ENCODE results near the gene NFS1.

Gene NFS1

GRCh38 chr20:35669221-35669620, 29.9 kb downstream of the NFS1 start:
- no peak for FAIRE-seq

- no peak for FAIRE-seq
These were observed 33.2 kb downstream of the NFS1 start for GRCh38 chr20:35665949-35666288.

- peak; percentile 16 for FAIRE-seq
These were observed 34.5 kb downstream of the NFS1 start, which contains the start of the genes CPNE1 and RBM12 for GRCh38 chr20:35664466-35665206. Gene CPNE1, minus strand, starts transcription at chr20:35664900. Its CDS starts 31,977 bp downstream, at chr20:35632923. Gene RBM12, minus strand, starts transcription at chr20:35664900. Its CDS starts 9,578 bp downstream, at chr20:35655322.

- no peak for FAIRE-seq
These were observed 35.4 kb downstream of the NFS1 start for GRCh38 chr20:35663516-35664465.

- no peak for FAIRE-seq
These were observed 36.6 kb downstream of the NFS1 start for GRCh38 chr20:35662551-35662950.

- no peak for FAIRE-seq
These were observed 37.2 kb downstream of the NFS1 start for GRCh38 chr20:35661908-35662307.

- FAIRE-seq = no peak
These were observed 38.1 kb downstream of the NFS1 start for GRCh38 chr20:35661053-35661452.

- FAIRE-seq = no peak
These were observed 38.8 kb downstream of the NFS1 start for GRCh38 chr20:35660122-35660937.

- no peak for FAIRE-seq
These were observed 41.9 kb downstream of the NFS1 start for GRCh38 chr20:35657271-35657670.

- no peak for FAIRE-seq
These were observed 44.7 kb downstream of the NFS1 start for GRCh38 chr20:35654415-35654814.

GRCh38 chr20:35653893-35654292, 45.3 kb downstream of the NFS1 start:
- no peak for FAIRE-seq

GRCh38 chr20:35653430-35653734, 45.8 kb downstream of the NFS1 start:
- no peak for FAIRE-seq

GRCh38 chr20:35652641-35653429, 46.3 kb downstream of the NFS1 start:
- no peak for FAIRE-seq

- no peak for FAIRE-seq
These were observed 47.2 kb downstream of the NFS1 start for GRCh38 chr20:35651958-35652357.

- no peak for FAIRE-seq
These were observed 48.5 kb downstream of the NFS1 start for GRCh38 chr20:35650632-35651031.

- no peak for FAIRE-seq
These were observed 50.3 kb downstream of the NFS1 start for GRCh38 chr20:35648836-35649235.

- no peak for FAIRE-seq
These were observed 54.3 kb downstream of the NFS1 start for GRCh38 chr20:35644806-35645205.

GRCh38 chr20:35643045-35643444, 56.1 kb downstream of the NFS1 start:
- no peak for FAIRE-seq

- FAIRE-seq = no peak
These were observed 57.4 kb downstream of the NFS1 start for GRCh38 chr20:35641743-35642142.

GRCh38 chr20:35640724-35641123, 58.4 kb downstream of the NFS1 start:
- no peak for FAIRE-seq

GRCh38 chr20:35638751-35639150, 60.4 kb downstream of the NFS1 start:
- no peak for FAIRE-seq

- FAIRE-seq = no peak
These were observed 61.9 kb downstream of the NFS1 start for GRCh38 chr20:35637276-35637675.
